Measurements from ENCODE around the gene FRMD4B.

- no peak for TF ChIP-seq CTCF (IDR thresholded peaks at IDR 0.05)
- TF ChIP-seq POLR2AphosphoS5 (IDR thresholded peaks at IDR 0.05; ENCODE audit: insufficient read depth in 1 of 2, low read depth in 1 of 2): no peak
- TF ChIP-seq POLR2A (IDR thresholded peaks at IDR 0.05): no peak
Observed at GRCh38 chr3:69370901-69371301, 15.0 kb downstream of the FRMD4B start.

Data from vagina (tissue), 2 donors.